ENCODE results near the gene BMPR1A. TPM values are rescaled to one million over a fixed set of nuclear protein-coding genes. Genes with fewer than 3 reads are reported as not detected.
"Not testable (repeated sequence)": the region's sequence is repeated elsewhere in the genome, so short reads cannot be mapped to it uniquely, and the experiment has no call there.

Gene BMPR1A
- total RNA-seq, 1 experiment from 2014 or later, result 86.5 TPM

DNA sequence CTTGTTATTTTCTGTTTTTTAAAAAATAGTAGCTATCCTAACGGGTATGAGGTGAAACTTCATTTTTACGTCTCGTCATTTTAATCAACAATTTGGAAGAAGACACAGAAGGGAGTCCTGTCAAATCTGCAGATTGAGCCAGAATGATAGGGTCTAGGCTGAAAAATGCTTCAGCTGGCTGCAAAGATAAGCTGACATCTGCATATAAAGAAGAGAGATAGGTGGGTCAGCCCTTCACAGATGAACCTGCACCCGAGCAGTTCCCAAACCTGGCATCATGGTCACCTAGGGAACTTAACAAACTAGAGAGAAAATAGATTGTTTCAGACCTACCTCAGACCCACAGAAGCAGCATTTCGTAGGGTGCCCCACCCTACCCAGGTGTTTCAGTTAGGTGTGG, 35.2 kb upstream of the BMPR1A start:
- Histone ChIP-seq H3K36me3 (replicated peaks; ENCODE audit: control insufficient read depth, insufficient read depth, low read length) (no peaks in the 10 kb centered on the region), H3K27me3 (ENCODE audit: control insufficient read depth, insufficient read depth, low read length) (no peaks in the 10 kb centered on the region), H3K4me3 (ENCODE audit: insufficient read depth, low read depth, low read length) (no peak overlapping the region)
- no peak for DNase-seq

DNA sequence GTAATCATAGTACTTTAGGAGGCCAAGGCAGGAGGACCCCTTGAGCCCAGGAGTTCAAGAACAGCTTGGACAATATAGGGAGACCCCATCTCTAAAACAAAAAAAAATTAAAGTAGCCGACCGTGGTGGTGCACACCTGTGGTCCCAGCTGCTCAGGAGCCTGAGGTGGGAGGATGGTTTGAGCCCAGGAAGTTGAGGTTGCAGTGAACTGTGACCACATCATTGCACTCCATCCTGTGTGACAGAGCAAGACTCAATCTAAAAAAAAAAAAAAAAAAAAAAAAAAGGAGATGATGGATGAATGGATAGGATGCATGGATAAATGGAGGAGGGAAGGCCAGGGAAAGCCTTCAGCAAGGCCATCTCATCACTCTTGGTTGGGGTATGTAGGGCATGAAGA, 33.4 kb upstream of the BMPR1A start:
- Histone ChIP-seq H3K27me3 (ENCODE audit: control insufficient read depth, insufficient read depth, low read length) (no peaks in the 10 kb centered on the region), H3K36me3 (replicated peaks; ENCODE audit: control insufficient read depth, insufficient read depth, low read length) (no peaks in the 10 kb centered on the region)

DNA sequence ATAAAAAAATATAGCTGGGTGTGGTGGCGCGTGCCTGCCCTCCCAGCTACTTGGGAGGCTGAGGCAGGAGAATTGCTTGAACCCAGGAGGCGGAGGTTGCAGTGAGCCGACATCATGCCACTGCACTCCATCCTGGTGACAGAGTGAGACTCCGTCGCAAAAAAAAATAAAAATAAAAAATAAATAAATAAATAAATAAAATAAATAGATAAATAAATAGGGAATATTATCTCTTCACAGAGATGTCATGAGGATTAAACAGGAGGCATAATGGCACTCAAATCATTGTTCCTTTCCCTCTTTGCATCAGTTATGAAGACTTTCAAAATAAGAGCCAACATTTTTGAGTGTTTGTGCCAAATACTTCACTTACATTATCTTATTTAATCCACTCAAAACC, 32.0 kb upstream of the BMPR1A start:
- DNase-seq, result no peak
- no peaks in the 10 kb centered on the region for H3K36me3 ChIP-seq (replicated peaks; ENCODE audit: control insufficient read depth, insufficient read depth, low read length)
- H3K4me3 ChIP-seq (ENCODE audit: insufficient read depth, low read depth, low read length), result no peak overlapping the region
- no peaks in the 10 kb centered on the region for H3K27me3 ChIP-seq (ENCODE audit: control insufficient read depth, insufficient read depth, low read length)

More for the DNA sequence above, 33.4 kb upstream of the BMPR1A start:
- no peak for DNase-seq
- no peak overlapping the region for H3K4me3 ChIP-seq (ENCODE audit: insufficient read depth, low read depth, low read length)

DNA sequence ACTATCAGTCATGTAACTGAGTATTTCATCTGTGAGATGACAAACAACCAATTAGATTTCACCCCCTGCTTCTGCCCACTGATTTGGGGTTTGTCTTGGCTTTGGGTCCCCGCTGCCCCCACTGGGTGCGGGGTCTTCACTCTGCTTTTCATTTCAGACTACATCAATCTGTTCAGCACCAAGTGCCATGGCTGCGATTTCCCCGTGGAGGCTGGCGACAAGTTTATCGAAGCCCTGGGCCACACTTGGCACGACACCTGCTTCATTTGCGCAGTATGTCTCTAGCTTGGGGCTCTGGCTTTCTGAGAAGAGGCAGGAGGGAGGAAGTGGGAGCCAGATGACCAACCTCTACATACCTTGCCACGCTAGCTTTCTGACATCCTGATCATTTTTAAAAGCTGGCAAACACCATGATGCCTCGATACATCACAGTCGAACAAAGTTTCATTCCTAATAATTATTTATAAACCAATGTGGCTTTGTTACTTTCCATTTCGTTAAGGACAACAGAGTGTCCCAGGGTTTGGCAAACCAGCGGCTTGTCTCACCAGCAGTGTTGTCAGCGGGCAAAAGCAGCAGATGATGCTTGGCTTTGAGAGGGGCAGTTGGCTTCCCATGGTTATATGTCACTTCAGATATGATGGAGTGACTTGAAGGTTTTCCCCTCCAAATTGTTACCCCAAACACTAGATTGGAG, 30.3 kb upstream of the BMPR1A start:
- no peak for DNase-seq
- H3K4me3 ChIP-seq (ENCODE audit: insufficient read depth, low read depth, low read length), result no peak overlapping the region
- H3K27me3 ChIP-seq (ENCODE audit: control insufficient read depth, insufficient read depth, low read length), result no peaks in the 10 kb centered on the region
- no peaks in the 10 kb centered on the region for H3K36me3 ChIP-seq (replicated peaks; ENCODE audit: control insufficient read depth, insufficient read depth, low read length)

DNA sequence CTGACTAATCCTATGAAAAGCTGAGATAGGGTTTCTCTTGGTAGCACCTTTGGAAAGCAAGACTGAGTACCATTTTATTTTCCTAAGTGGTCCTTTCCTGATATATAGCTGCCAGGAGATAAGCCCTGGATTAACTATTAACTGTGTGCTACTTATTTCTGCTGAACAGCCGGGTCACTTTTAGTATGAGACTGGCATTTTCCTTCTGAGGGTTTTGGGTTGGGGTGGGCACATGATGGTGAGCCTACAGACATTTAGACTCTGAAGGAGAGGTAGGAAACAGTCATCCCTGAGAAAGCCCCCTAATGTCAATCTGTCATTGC, 29.8 kb upstream of the BMPR1A start:
- no peaks in the 10 kb centered on the region for H3K27me3 ChIP-seq (ENCODE audit: control insufficient read depth, insufficient read depth, low read length)
- no peaks in the 10 kb centered on the region for H3K36me3 ChIP-seq (replicated peaks; ENCODE audit: control insufficient read depth, insufficient read depth, low read length)
- H3K4me3 ChIP-seq (ENCODE audit: insufficient read depth, low read depth, low read length), result no peak overlapping the region
- DNase-seq, result no peak

DNA sequence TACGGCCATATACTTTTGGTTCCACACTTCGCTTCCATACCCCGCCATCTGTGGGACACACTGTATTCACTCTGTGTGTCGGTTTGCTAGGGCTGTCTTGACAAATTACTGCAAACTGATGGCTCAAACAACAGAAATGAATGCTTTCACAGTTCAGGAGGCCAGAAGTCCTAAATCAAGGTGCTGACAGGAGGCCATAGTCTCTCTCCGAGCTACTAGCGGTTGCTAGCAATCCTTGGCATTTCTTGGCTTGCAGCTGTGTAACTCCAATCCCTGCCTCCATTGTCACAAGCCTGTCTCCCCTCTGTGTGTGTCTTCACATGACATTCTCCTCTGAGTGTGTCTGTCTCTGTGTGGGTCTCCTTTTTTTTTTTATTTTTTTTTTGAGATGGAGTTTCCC, 28.9 kb upstream of the BMPR1A start:
- no peak for DNase-seq
- Histone ChIP-seq H3K36me3 (replicated peaks; ENCODE audit: control insufficient read depth, insufficient read depth, low read length) (no peaks in the 10 kb centered on the region), H3K27me3 (ENCODE audit: control insufficient read depth, insufficient read depth, low read length) (no peaks in the 10 kb centered on the region), H3K4me3 (ENCODE audit: insufficient read depth, low read depth, low read length) (no peak overlapping the region)

DNA sequence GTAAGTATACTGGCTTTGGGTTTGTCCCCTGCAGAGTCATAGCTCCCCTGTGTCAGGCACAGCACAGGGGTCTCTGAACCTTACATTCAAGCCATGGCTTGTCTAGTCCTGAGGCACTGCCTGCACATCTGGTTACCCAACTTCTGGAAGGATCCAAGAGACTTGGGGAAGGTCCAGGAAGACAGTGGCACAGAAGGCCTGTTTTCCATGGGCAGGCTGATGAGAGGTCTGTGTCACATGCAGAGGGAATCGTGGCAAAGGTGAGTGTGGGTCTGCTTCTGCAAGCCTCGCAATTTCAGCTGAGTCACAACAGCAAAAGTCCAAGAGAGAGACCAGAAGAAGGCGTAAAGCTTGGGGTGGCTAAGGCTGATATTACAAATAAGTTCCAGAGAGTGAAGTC, 28.4 kb upstream of the BMPR1A start:
- DNase-seq, result no peak
- Histone ChIP-seq H3K36me3 (replicated peaks; ENCODE audit: control insufficient read depth, insufficient read depth, low read length) (no peaks in the 10 kb centered on the region), H3K4me3 (ENCODE audit: insufficient read depth, low read depth, low read length) (no peak overlapping the region), H3K27me3 (ENCODE audit: control insufficient read depth, insufficient read depth, low read length) (no peaks in the 10 kb centered on the region)

DNA sequence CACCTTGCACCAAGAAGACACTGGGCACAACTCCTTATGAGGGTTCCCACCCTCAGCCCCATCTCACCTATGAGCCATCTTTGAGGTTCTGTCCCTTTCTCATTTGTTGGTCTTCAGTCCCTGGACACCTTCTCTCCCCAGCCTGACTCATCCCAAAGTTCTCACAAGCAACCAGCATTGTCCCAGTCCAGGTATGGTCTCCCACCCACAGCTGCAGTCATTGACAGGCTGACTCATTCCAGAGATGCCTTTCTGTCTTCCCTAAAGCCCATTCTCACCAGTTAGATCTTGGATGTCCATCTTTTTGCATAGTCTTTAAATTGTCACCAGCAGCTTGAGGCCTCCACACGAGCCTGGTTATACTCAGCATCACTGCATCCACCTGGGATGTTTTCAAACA, 26.7 kb upstream of the BMPR1A start:
- no peaks in the 10 kb centered on the region for H3K27me3 ChIP-seq (ENCODE audit: control insufficient read depth, insufficient read depth, low read length)
- no peak for DNase-seq
- no peaks in the 10 kb centered on the region for H3K36me3 ChIP-seq (replicated peaks; ENCODE audit: control insufficient read depth, insufficient read depth, low read length)
- no peak overlapping the region for H3K4me3 ChIP-seq (ENCODE audit: insufficient read depth, low read depth, low read length)

DNA sequence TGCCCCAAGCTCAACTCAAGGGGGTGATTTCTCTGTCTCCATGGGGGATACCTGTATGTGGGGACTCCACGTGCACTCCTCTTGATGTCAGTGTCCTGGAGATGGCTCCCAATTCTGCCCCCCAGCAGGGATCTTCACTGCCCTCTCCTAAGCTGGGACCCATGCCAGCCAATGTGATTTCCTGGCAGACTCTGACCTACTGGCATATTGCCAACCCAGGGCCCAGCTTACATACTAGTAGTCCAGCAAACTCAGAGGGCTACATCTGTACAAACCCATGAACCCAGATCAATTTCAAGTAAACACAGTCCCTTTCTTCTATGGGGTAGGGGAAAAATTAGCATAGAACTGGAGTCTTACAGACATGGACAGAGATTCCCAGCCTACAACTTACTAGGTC, 26.2 kb upstream of the BMPR1A start:
- Histone ChIP-seq H3K36me3 (replicated peaks; ENCODE audit: control insufficient read depth, insufficient read depth, low read length) (no peaks in the 10 kb centered on the region), H3K27me3 (ENCODE audit: control insufficient read depth, insufficient read depth, low read length) (no peaks in the 10 kb centered on the region), H3K4me3 (ENCODE audit: insufficient read depth, low read depth, low read length) (no peak overlapping the region)
- DNase-seq, result no peak

DNA sequence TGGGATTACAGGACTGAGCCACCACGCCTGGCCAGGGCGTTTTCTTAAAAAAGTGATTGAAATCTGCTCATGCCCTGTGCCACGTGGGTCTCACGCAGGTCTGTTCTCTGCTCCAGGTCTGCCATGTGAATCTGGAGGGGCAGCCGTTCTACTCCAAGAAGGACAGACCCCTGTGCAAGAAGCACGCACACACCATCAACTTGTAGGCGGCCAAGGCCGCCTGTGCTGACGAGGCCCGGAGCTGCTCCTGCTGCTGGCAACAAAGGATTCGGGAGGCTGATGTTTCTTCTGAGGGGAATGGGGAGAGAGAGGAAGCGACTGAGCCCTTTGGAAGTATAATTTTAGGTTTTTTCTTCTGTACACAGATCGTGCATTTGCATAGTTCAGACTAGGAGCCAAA, 23.6 kb upstream of the BMPR1A start:
- Histone ChIP-seq H3K4me3 (ENCODE audit: insufficient read depth, low read depth, low read length) (no peak overlapping the region), H3K27me3 (ENCODE audit: control insufficient read depth, insufficient read depth, low read length) (no peaks in the 10 kb centered on the region), H3K36me3 (replicated peaks; ENCODE audit: control insufficient read depth, insufficient read depth, low read length) (no peaks in the 10 kb centered on the region)
- DNase-seq, result no peak

DNA sequence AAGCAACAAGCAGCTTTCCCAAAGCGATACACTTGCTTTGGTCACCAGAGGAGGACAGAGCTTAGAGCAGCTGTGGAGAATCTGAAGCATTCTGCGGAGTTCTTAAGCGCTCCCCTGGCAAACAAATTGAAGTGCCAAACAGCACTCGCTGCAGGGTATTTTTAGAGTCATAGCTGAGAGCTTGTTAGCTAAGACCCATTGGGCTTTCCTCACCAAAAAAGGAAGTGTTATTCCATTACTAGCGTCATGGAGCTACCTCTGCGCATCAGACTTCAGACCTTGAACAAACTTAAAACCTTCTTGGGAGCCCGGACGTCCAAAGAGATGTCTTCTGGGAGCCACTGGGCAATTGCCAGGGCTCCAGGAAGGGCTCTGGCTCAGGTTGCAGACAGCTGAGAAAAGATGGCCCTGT, 23.2 kb upstream of the BMPR1A start:
- no peaks in the 10 kb centered on the region for H3K36me3 ChIP-seq (replicated peaks; ENCODE audit: control insufficient read depth, insufficient read depth, low read length)
- no peak overlapping the region for H3K4me3 ChIP-seq (ENCODE audit: insufficient read depth, low read depth, low read length)
- no peak for DNase-seq
- no peaks in the 10 kb centered on the region for H3K27me3 ChIP-seq (ENCODE audit: control insufficient read depth, insufficient read depth, low read length)

DNA sequence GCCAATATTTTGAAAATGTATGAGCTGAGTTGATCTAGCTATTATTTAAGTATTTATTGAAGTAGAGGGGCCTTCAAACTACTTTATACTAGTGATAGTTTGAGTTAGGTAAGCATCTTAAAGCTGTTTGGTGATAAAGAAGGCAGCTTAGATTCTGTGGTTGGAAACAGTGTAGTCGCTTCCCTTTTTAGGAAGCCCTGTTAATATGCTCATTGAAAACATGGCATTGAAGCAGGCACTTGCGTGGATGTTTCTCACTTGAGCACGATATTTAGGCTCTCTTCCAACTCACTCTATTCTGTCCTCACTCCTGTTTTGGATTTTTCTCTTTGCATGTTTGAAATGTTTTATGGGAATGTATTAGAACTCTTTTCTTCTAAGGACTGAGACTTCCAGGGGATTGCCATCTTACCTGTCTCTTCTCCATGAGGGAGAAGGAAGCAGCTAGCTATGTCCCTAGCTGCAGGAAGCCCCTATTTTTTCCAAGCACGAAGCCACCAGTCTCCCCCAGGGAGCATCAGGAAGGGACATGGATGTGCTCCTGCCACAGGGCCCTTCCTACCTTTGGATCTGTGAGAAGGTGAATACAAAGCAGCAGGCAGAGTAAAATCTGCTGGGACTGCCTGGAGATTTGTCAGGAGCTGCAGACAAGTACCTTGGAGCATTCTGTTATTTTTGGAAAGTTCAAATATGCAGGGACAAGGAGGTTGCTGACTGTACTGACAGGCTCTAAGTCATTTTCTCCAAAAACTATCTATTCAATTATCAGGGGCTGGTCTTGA, 22.0 kb upstream of the BMPR1A start:
- Histone ChIP-seq H3K4me3 (ENCODE audit: insufficient read depth, low read depth, low read length) (no peak overlapping the region), H3K27me3 (ENCODE audit: control insufficient read depth, insufficient read depth, low read length) (no peaks in the 10 kb centered on the region), H3K36me3 (replicated peaks; ENCODE audit: control insufficient read depth, insufficient read depth, low read length) (no peaks in the 10 kb centered on the region)
- DNase-seq, result no peak

DNA sequence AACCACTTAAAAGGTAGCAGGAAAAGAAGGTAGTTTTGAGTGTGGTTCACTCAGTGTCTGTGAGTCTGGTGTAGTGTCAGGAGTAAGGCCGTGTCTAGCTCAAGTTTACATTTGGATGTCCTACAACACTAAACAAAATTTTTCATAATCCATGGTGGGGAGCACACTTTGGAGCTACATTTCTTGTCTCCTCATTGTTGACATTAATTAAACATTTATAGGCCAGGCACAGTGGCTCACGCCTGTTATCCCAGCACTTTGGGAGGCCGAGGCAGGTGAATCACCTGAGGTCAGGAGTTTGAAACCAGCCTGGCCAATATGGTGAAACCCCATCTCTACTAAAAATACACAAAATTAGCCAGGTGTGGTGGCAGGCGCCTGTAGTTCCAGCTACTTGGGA, 21.1 kb upstream of the BMPR1A start:
- H3K27me3 ChIP-seq (ENCODE audit: control insufficient read depth, insufficient read depth, low read length); DNase-seq; H3K4me3 ChIP-seq (ENCODE audit: insufficient read depth, low read depth, low read length); H3K36me3 ChIP-seq (replicated peaks; ENCODE audit: control insufficient read depth, insufficient read depth, low read length): not testable (repeated sequence)

DNA sequence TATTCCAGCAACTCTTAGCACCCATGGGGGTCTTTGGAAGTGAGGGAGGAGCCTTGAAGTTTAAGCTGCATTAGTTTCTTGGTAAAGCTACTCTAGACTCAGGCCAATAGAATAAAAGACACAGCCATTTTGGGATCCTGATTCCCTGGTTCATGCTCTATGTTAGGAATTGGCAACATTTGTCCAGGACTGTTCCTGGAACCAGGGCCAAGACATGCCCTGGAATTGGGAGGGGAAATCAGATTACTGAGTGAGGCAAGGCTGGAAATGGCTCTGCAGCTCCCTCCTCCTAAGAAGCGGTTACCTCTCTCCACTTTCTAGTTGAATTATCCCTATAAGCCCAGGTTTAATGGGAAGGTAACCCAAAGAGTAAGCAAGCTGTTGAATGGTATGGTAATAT, 14.2 kb upstream of the BMPR1A start:
- H3K36me3 ChIP-seq (replicated peaks; ENCODE audit: control insufficient read depth, insufficient read depth, low read length), result no peaks in the 10 kb centered on the region
- DNase-seq, result no peak
- H3K4me3 ChIP-seq (ENCODE audit: insufficient read depth, low read depth, low read length), result no peak overlapping the region
- H3K27me3 ChIP-seq (ENCODE audit: control insufficient read depth, insufficient read depth, low read length), result no peaks in the 10 kb centered on the region

DNA sequence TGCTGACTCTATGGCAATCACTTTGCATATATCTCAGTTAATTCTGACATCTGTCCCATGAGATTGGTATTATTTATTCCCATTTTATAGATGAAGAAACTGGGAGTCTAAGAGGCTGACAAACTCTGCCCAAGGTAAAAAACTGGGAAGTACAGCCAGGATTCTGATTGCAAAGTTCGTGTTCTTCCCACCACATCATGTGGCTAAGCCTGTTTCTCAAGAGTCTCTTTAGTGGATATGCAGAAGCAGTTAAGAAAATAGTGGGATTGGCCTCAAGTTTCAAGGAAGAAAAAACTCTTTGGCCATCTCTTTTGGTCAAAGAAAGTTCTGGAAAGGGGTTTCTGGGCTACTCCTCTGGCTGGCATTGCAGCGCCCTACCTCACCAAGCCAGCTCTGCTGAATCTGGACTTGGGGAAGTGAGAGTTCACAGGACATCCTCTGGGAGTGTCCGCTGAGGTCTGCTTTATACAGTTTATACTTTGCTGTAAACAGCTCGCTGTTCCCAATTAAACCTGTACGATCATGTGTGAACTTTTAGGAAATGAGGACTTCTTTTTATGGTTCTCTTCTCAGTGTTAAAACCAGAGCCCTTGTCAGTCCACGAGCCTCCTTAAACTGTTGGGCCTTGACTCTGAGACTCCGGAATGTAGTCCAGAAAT, 12.2 kb upstream of the BMPR1A start:
- no peaks in the 10 kb centered on the region for H3K27me3 ChIP-seq (ENCODE audit: control insufficient read depth, insufficient read depth, low read length)
- DNase-seq, result no peak
- H3K4me3 ChIP-seq (ENCODE audit: insufficient read depth, low read depth, low read length), result no peak overlapping the region
- H3K36me3 ChIP-seq (replicated peaks; ENCODE audit: control insufficient read depth, insufficient read depth, low read length), result no peaks in the 10 kb centered on the region

All from H7 (cell line).